ENCODE results near the gene CYP19A1. TPM values are rescaled to one million over a fixed set of nuclear protein-coding genes. Genes with fewer than 3 reads are reported as not detected.

CYP19A1 gene
- total RNA-seq, 4 donors from 2014 or later, result 0.38 TPM; not detected in 3

DNA sequence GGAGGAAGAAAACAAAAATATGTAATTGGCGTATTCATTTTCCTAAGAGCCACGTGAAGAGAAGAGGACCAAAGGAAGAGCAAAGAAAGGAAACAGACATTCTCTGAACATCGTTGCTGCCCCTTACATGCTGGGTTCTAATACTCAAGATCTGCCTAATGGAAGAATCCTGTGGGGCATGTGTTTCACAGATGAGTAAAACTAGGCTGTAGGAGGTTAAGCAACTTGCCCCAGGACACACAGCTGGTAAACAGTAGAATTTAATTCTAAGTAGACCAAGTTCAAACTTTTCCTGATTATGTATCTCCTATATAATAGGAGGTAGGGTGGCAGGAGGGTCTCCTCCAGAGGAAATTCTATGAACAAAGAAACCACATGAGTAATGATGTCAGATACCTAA lies 137.6 kb downstream of the CYP19A1 start:
- intact Hi-C loops (cut with DNase I), result no loop called here
- no peak for DNase-seq
- no peak for TF ChIP-seq POLR2A (IDR thresholded peaks at IDR 0.05)
- no peak overlapping the region for H3K27ac ChIP-seq
- no peaks in the 10 kb centered on the region for H3K9me3 ChIP-seq
- no peaks in the 10 kb centered on the region for H3K36me3 ChIP-seq
- 46 to 65% methylated on average over 3 of the region's 3 CpGs for WGBS, 2 donors
- H3K4me1 ChIP-seq, result no peaks in the 10 kb centered on the region
- no peak overlapping the region for H3K4me3 ChIP-seq
- peaks cover 0 to 49% (median 1%) of the 10 kb centered on the region in 4 donors for H3K27me3 ChIP-seq

DNA sequence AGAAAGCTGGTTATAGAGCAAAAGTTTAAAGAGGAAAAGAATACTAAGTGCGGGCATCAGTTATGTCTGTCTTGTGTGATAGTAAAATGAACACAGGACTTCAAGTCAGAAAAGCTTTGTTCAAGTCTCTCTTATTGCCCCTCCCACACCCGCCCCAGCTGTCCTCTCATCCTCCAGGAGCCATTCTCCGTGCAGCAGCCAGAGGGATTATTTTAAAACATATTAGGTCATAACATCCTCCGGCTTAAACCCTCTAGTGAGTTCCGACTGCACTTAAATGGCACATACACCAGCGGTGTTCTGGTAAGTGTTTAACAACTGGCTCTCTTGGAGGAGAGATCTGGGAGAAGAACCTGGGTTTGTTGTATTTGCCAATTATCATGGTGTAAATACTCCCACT lies 138.9 kb downstream of the CYP19A1 start:
- Histone ChIP-seq H3K27me3 (peaks cover 0 to 41% (median 1%) of the 10 kb centered on the region in 4 donors), H3K4me3 (no peak overlapping the region), H3K9me3 (no peaks in the 10 kb centered on the region), H3K4me1 (no peaks in the 10 kb centered on the region), H3K27ac (no peak overlapping the region), H3K36me3 (no peaks in the 10 kb centered on the region)
- DNase-seq, result no peak
- TF ChIP-seq CTCF (IDR thresholded peaks at IDR 0.05), result no peak
- TF ChIP-seq POLR2A (IDR thresholded peaks at IDR 0.05), result no peak
- intact Hi-C loops (cut with DNase I), result no loop called here
- WGBS, 2 donors, result 82 to 84% methylated on average over 6 of the region's 6 CpGs

- TF ChIP-seq CTCF (IDR thresholded peaks at IDR 0.05) (no peak), POLR2A (IDR thresholded peaks at IDR 0.05) (no peak)
- DNase-seq, result no peak
- no peak overlapping the region for H3K4me3 ChIP-seq
- H3K27me3 ChIP-seq, result peaks cover 0 to 40% (median 1%) of the 10 kb centered on the region in 4 donors
- WGBS, 2 donors, result 48 to 52% methylated on average over 5 to 6 of the region's 6 CpGs
- H3K9me3 ChIP-seq, result no peaks in the 10 kb centered on the region
- H3K36me3 ChIP-seq, result no peaks in the 10 kb centered on the region
- intact Hi-C loops (cut with DNase I), result no loop called here
- H3K4me1 ChIP-seq, result no peaks in the 10 kb centered on the region
- H3K27ac ChIP-seq, result no peak overlapping the region
Observed at GRCh38 chr15:51198701-51199232, 139.6 kb downstream of the CYP19A1 start.

DNA sequence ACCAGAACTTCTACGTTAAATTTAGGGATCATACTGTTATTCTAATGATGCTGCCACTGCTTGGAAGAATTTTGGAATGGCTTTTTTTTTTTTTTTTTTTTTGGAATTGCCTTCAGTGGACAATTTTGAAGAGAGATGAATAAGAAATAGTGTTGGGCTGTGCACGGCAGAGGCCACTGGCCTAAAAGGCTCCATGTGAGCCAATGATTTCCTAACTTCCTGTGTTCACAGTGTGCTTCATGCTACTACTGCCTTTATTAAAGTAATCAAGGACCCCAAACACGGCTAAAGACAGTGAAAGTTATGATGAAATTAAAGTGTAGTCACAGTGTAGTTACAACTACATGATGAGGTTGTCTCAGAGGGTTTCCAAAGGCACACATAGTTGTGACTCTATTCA lies 142.9 kb downstream of the CYP19A1 start:
- WGBS, 2 donors, result 50 to 68% methylated on average over 3 of the region's 3 CpGs
- intact Hi-C loops (cut with DNase I), result no loop called here
- no peak for DNase-seq
- peaks cover 0 to 30% (median 1%) of the 10 kb centered on the region in 4 donors for H3K27me3 ChIP-seq
- no peak overlapping the region for H3K4me3 ChIP-seq
- TF ChIP-seq POLR2A (IDR thresholded peaks at IDR 0.05), result no peak
- TF ChIP-seq CTCF (IDR thresholded peaks at IDR 0.05), result no peak
- H3K27ac ChIP-seq, result no peak overlapping the region
- peaks cover 0 to 22% (median 11%) of the 10 kb centered on the region in 3 donors for H3K4me1 ChIP-seq
- H3K36me3 ChIP-seq, result no peaks in the 10 kb centered on the region
- no peaks in the 10 kb centered on the region for H3K9me3 ChIP-seq

- intact Hi-C loops (cut with DNase I), result no loop called here
- H3K4me3 ChIP-seq, result no peak overlapping the region
- H3K4me1 ChIP-seq, result peaks cover 0 to 32% (median 17%) of the 10 kb centered on the region in 3 donors
- 48 to 72% methylated on average over 2 of the region's 2 CpGs for WGBS, 2 donors
- H3K9me3 ChIP-seq, result no peaks in the 10 kb centered on the region
- H3K36me3 ChIP-seq, result no peaks in the 10 kb centered on the region
- H3K27ac ChIP-seq, result no peak overlapping the region
- peaks cover 0 to 22% (median 1%) of the 10 kb centered on the region in 4 donors for H3K27me3 ChIP-seq
- DNase-seq, result no peak
- TF ChIP-seq CTCF (IDR thresholded peaks at IDR 0.05) (no peak), POLR2A (IDR thresholded peaks at IDR 0.05) (no peak)
Observed at GRCh38 chr15:51193979-51194378, 144.4 kb downstream of the CYP19A1 start.

DNA sequence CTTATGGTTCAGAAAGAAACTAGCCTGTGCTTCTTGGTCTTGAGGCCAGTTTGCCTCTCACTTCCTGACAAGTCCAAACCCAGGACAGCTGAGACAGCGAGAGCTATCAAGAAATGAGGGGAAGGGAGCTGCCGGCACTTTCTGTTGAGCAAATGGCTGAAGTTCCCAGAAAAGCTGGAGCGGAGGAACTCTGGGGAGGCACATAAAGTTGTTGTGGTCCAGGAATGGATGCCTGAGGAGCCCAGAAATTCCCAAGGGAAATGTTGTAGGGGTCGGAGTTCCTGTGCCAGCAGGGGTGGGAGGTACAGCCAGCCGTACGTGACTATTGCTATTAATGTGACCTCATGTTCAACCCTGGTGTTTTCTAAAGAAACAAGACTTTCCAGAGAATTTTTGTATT lies 144.9 kb downstream of the CYP19A1 start:
- no peak overlapping the region for H3K4me3 ChIP-seq
- H3K4me1 ChIP-seq, result peaks cover 0 to 32% (median 17%) of the 10 kb centered on the region in 3 donors
- no peak for TF ChIP-seq CTCF (IDR thresholded peaks at IDR 0.05)
- TF ChIP-seq POLR2A (IDR thresholded peaks at IDR 0.05), result no peak
- H3K9me3 ChIP-seq, result no peaks in the 10 kb centered on the region
- WGBS, 2 donors, result 66 to 73% methylated on average over 6 of the region's 6 CpGs
- H3K27me3 ChIP-seq, result peaks cover 0 to 22% (median 0%) of the 10 kb centered on the region in 4 donors
- H3K27ac ChIP-seq, result no peak overlapping the region
- H3K36me3 ChIP-seq, result no peaks in the 10 kb centered on the region
- no peak for DNase-seq
- intact Hi-C loops (cut with DNase I), result no loop called here

Data from esophagus squamous epithelium (tissue), 5 donors.